Nucleus accumbens (tissue), 56 donors: ENCODE measurements around the gene DIP2B.
"Not testable (repeated sequence)": the region's sequence is repeated elsewhere in the genome, so short reads cannot be mapped to it uniquely, and the experiment has no call there.

ENCODE experiments used
- DNase-seq, 56 donors: peaks; one replicate each; lab custom pipeline; 2025; lab: John Stamatoyannopoulos, UW

Gene DIP2B

GRCh38 chr12:50550530-50551223, 45.9 kb downstream of the DIP2B start:
- DNase-seq, result no peak

- DNase-seq, result no peak
These were observed 47.1 kb downstream of the DIP2B start for GRCh38 chr12:50551866-50552265.

GRCh38 chr12:50554651-50555050, 49.9 kb downstream of the DIP2B start:
- DNase-seq, result no peak

- no peak for DNase-seq
These were observed 50.7 kb downstream of the DIP2B start for GRCh38 chr12:50555471-50555885.

- DNase-seq, result no peak
These were observed 51.5 kb downstream of the DIP2B start for GRCh38 chr12:50556273-50556672.

- not testable (repeated sequence) for DNase-seq
These were observed 52.0 kb downstream of the DIP2B start for GRCh38 chr12:50556796-50557195.

GRCh38 chr12:50557421-50557820, 52.6 kb downstream of the DIP2B start:
- no peak for DNase-seq

- no peak for DNase-seq
These were observed 54.2 kb downstream of the DIP2B start for GRCh38 chr12:50558970-50559369.

GRCh38 chr12:50562520-50563433, 58.0 kb downstream of the DIP2B start:
- no peak for DNase-seq

GRCh38 chr12:50563434-50563787, 58.6 kb downstream of the DIP2B start:
- DNase-seq, result no peak

GRCh38 chr12:50564237-50564947, 59.6 kb downstream of the DIP2B start:
- DNase-seq, result no peak

- no peak for DNase-seq
These were observed 60.1 kb downstream of the DIP2B start for GRCh38 chr12:50564948-50565297.

- no peak for DNase-seq
These were observed 61.3 kb downstream of the DIP2B start for GRCh38 chr12:50566066-50566465.

GRCh38 chr12:50567926-50568325, 63.1 kb downstream of the DIP2B start:
- no peak for DNase-seq

GRCh38 chr12:50568338-50569091, 63.7 kb downstream of the DIP2B start:
- no peak for DNase-seq

- peak in 5 of 56 donors; percentile 5 to 45 (median 21) for DNase-seq
These were observed 64.5 kb downstream of the DIP2B start for GRCh38 chr12:50569321-50569720.

GRCh38 chr12:50569876-50570275, 65.1 kb downstream of the DIP2B start:
- DNase-seq, result no peak

- DNase-seq, result no peak
These were observed 67.0 kb downstream of the DIP2B start for GRCh38 chr12:50571786-50572185.

GRCh38 chr12:50572287-50572686, 67.5 kb downstream of the DIP2B start:
- DNase-seq, result no peak

- DNase-seq, result no peak
These were observed 68.0 kb downstream of the DIP2B start for GRCh38 chr12:50572760-50573159.

GRCh38 chr12:50573271-50573670, 68.5 kb downstream of the DIP2B start:
- DNase-seq, result no peak
